ENCODE results near the gene ALDH3B2. TPM values are rescaled to one million over a fixed set of nuclear protein-coding genes. Genes with fewer than 3 reads are reported as not detected.

Gene ALDH3B2
- total and polyA plus RNA-seq, 4 donors: 0.05 TPM; not detected in 3

Other genes with a start within 250 kb of the ALDH3B2 start
- gene RPS6KB2, start 246.1 kb downstream of the ALDH3B2 start, total RNA-seq: 10 to 100 TPM; 30.8 to 37.7 TPM
- 10 to 100 TPM; 38.2 to 84.8 TPM for gene RPS6KB2, start 246.1 kb downstream of the ALDH3B2 start, polyA plus RNA-seq
- gene PTPRCAP, start 236.9 kb downstream of the ALDH3B2 start, total RNA-seq: 1 to 10 TPM; 2.9 to 4.8 TPM
- 10 to 100 TPM in 1 of 2 donors, 1 to 10 TPM in 1; 2.0 to 13.8 TPM for gene PTPRCAP, start 236.9 kb downstream of the ALDH3B2 start, polyA plus RNA-seq
- gene CORO1B, start 231.1 kb downstream of the ALDH3B2 start, total RNA-seq: 10 to 100 TPM; 77.6 to 79.6 TPM
- 10 to 100 TPM; 45.7 to 96.7 TPM for gene CORO1B, start 231.1 kb downstream of the ALDH3B2 start, polyA plus RNA-seq
- gene GPR152, start 221.9 kb downstream of the ALDH3B2 start, total RNA-seq: not detected
- gene GPR152, start 221.9 kb downstream of the ALDH3B2 start, polyA plus RNA-seq: not detected
- gene CABP4, start 219.3 kb downstream of the ALDH3B2 start, total RNA-seq: 1 to 10 TPM; 2.4 TPM
- 1 to 10 TPM in 1 of 2 donors, under 1 TPM in 1; 0.33 to 3.9 TPM for gene CABP4, start 219.3 kb downstream of the ALDH3B2 start, polyA plus RNA-seq
- 10 to 100 TPM; 34.1 to 37.6 TPM for gene TMEM134, start 205.4 kb downstream of the ALDH3B2 start, total RNA-seq
- gene TMEM134, start 205.4 kb downstream of the ALDH3B2 start, polyA plus RNA-seq: 10 to 100 TPM; 20.0 to 63.2 TPM
- gene AIP, start 191.6 kb downstream of the ALDH3B2 start, total RNA-seq: 10 to 100 TPM; 61.2 to 63.1 TPM
- gene AIP, start 191.6 kb downstream of the ALDH3B2 start, polyA plus RNA-seq: 100 to 1,000 TPM; 105 to 141 TPM
- 10 to 100 TPM; 40.5 to 48.8 TPM for gene PITPNM1, start 169.3 kb downstream of the ALDH3B2 start, total RNA-seq
- 10 to 100 TPM; 11.8 to 22.5 TPM for gene PITPNM1, start 169.3 kb downstream of the ALDH3B2 start, polyA plus RNA-seq
- 10 to 100 TPM; 40.8 to 65.6 TPM for gene CDK2AP2, start 166.5 kb downstream of the ALDH3B2 start, total RNA-seq
- 100 to 1,000 TPM in 1 of 2 donors, 10 to 100 TPM in 1; 87.3 to 105 TPM for gene CDK2AP2, start 166.5 kb downstream of the ALDH3B2 start, polyA plus RNA-seq
- not detected for gene CABP2, start 151.2 kb downstream of the ALDH3B2 start, total RNA-seq
- gene CABP2, start 151.2 kb downstream of the ALDH3B2 start, polyA plus RNA-seq: not detected
- gene GSTP1, start 90.8 kb downstream of the ALDH3B2 start, total RNA-seq: 100 to 1,000 TPM; 371 to 432 TPM
- gene GSTP1, start 90.8 kb downstream of the ALDH3B2 start, polyA plus RNA-seq: 100 to 1,000 TPM; 559 to 782 TPM
- gene NDUFV1, start 67.7 kb downstream of the ALDH3B2 start, total RNA-seq: 100 to 1,000 TPM; 113 to 123 TPM
- 100 to 1,000 TPM; 104 to 295 TPM for gene NDUFV1, start 67.7 kb downstream of the ALDH3B2 start, polyA plus RNA-seq
- gene NUDT8, start 44.7 kb downstream of the ALDH3B2 start, total RNA-seq: 1 to 10 TPM; 4.6 to 6.8 TPM
- gene NUDT8, start 44.7 kb downstream of the ALDH3B2 start, polyA plus RNA-seq: 1 to 10 TPM; 4.1 to 9.5 TPM
- gene TBX10, start 34.9 kb downstream of the ALDH3B2 start, total RNA-seq: not detected
- 1 to 10 TPM in 1 of 2 donors, under 1 TPM in 1; 0.23 to 5.4 TPM for gene TBX10, start 34.9 kb downstream of the ALDH3B2 start, polyA plus RNA-seq
- not detected for gene ACY3, start 23.9 kb downstream of the ALDH3B2 start, total RNA-seq
- gene ACY3, start 23.9 kb downstream of the ALDH3B2 start, polyA plus RNA-seq: 1 to 10 TPM in 1 of 2 donors, not detected in 1; 8.3 TPM

Data from aorta (tissue), 4 donors.